Measurements from ENCODE around the gene OPCML. TPM values are rescaled to one million over a fixed set of nuclear protein-coding genes. Genes with fewer than 3 reads are reported as not detected.

Gene OPCML
- total and polyA plus RNA-seq, 2 of the 13 experiments (the other 11 are each of a cell fraction or from before 2014, with no cell fraction given), result not detected

- WGBS (ENCODE audit: low lambda C conversion rate), result 32% methylated on average over 14 of the region's 18 CpGs
- FAIRE-seq (no peak), DNase-seq (ENCODE audit: low spot score) (no peak), ATAC-seq (no peak)
- no TSS peak for BruUV-seq (replicated peaks)
- H3K27ac ChIP-seq (ENCODE audit: extremely low read length, insufficient read depth, low read length), result no peak overlapping the region
- ChIA-PET POLR2A (no interaction called here), CTCF (ENCODE audit: low intra/inter-chr PET ratio, low total read pairs) (no interaction called here)
- H3K9me3 ChIP-seq (ENCODE audit: low read length), result no peaks in the 10 kb centered on the region
- no peaks in the 10 kb centered on the region for H3K4me1 ChIP-seq (ENCODE audit: insufficient read depth, low read length)
- no peaks in the 10 kb centered on the region for H4K20me1 ChIP-seq (ENCODE audit: insufficient read depth, low read length)
- H2AFZ ChIP-seq (ENCODE audit: low read length), result no peak overlapping the region
- no peak overlapping the region for H3K4me3 ChIP-seq (replicated peaks in 1 of 3; ENCODE audit: insufficient read depth in 1 of 3, low read depth in 2 of 3, low read length in 3 of 3)
- intact Hi-C loops (cut with micrococcal nuclease; ENCODE audit: unreplicated experiment) (no loop called here), in situ Hi-C loops (cut with HindIII; ENCODE audit: extremely low pct_ligation_motif_present, low pct_unique_long_range_greater_than_20kb) (no loop called here)
- H3K9ac ChIP-seq (ENCODE audit: insufficient read depth, low read depth, low read length), result no peak overlapping the region
- no peak overlapping the region for H3K4me2 ChIP-seq (ENCODE audit: low read depth, low read length)
- no peaks in the 10 kb centered on the region for H3K36me3 ChIP-seq (replicated peaks in 1 of 2; ENCODE audit: control insufficient read depth in 1 of 2, insufficient read depth in 2 of 2, low read length in 2 of 2)
- TF ChIP-seq, protein P1, sequence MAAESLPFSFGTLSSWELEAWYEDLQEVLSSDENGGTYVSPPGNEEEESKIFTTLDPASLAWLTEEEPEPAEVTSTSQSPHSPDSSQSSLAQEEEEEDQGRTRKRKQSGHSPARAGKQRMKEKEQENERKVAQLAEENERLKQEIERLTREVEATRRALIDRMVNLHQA (CRISPR knock-in tag; IDR thresholded peaks at IDR 0.05), result no peak
- TF ChIP-seq MAF1 (CRISPR knock-in tag; IDR thresholded peaks at IDR 0.05; ENCODE audit: borderline replicate concordance) (no peak), MAZ (IDR thresholded peaks at IDR 0.05; ENCODE audit: borderline replicate concordance, low read depth, low read length) (no peak), MAZ (CRISPR knock-in tag; IDR thresholded peaks at IDR 0.05; ENCODE audit: low read depth) (no peak), HOXA9 (CRISPR knock-in tag; IDR thresholded peaks at IDR 0.05; ENCODE audit: borderline replicate concordance) (no peak), SAP130 (CRISPR knock-in tag; IDR thresholded peaks at IDR 0.05; ENCODE audit: low read depth) (no peak), NFKBIZ (CRISPR knock-in tag; IDR thresholded peaks at IDR 0.05) (no peak), NFE2L1 (CRISPR knock-in tag; IDR thresholded peaks at IDR 0.05; ENCODE audit: borderline replicate concordance) (no peak), ZMYM2 (CRISPR knock-in tag; IDR thresholded peaks at IDR 0.05) (no peak), TRIM24 (CRISPR knock-in tag; IDR thresholded peaks at IDR 0.05) (no peak), JARID2 (CRISPR knock-in tag; IDR thresholded peaks at IDR 0.05; ENCODE audit: insufficient replicate concordance) (no peak), FOSL1 (CRISPR knock-in tag; IDR thresholded peaks at IDR 0.05; ENCODE audit: borderline replicate concordance) (no peak), RBAK (CRISPR knock-in tag; IDR thresholded peaks at IDR 0.05) (no peak), ZBTB49 (CRISPR knock-in tag; IDR thresholded peaks at IDR 0.05; ENCODE audit: borderline replicate concordance) (no peak)
- TF ChIP-seq, protein P2, sequence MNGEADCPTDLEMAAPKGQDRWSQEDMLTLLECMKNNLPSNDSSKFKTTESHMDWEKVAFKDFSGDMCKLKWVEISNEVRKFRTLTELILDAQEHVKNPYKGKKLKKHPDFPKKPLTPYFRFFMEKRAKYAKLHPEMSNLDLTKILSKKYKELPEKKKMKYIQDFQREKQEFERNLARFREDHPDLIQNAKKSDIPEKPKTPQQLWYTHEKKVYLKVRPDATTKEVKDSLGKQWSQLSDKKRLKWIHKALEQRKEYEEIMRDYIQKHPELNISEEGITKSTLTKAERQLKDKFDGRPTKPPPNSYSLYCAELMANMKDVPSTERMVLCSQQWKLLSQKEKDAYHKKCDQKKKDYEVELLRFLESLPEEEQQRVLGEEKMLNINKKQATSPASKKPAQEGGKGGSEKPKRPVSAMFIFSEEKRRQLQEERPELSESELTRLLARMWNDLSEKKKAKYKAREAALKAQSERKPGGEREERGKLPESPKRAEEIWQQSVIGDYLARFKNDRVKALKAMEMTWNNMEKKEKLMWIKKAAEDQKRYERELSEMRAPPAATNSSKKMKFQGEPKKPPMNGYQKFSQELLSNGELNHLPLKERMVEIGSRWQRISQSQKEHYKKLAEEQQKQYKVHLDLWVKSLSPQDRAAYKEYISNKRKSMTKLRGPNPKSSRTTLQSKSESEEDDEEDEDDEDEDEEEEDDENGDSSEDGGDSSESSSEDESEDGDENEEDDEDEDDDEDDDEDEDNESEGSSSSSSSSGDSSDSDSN (CRISPR knock-in tag; IDR thresholded peaks at IDR 0.05), result no peak
- H3K27me3 ChIP-seq (ENCODE audit: control insufficient read depth in 1 of 2, insufficient read depth in 2 of 2, low read length in 2 of 2), result peaks cover 3 to 31% of the 10 kb centered on the region in 2 experiments; a peak in 3 of 5 replicates
- H3K79me2 ChIP-seq (ENCODE audit: insufficient read depth, low read length), result no peaks in the 10 kb centered on the region
Observed at GRCh38 chr11:133529807-133530500, 2.3 kb downstream of the OPCML start.

Data from HepG2 (cell line).